Stomach smooth muscle (tissue), 2 donors: Measurements from ENCODE around the gene PLXNA2.

Source experiments
- H3K27ac ChIP-seq: one replicate; pipeline ENCODE4 v1.7.0; 2013; ENCODE audit warnings: mild to moderate bottlenecking, low read length, inconsistent platforms
- H3K27me3 ChIP-seq, 2 donors: one replicate each; pipeline ENCODE4 v1.7.0; 2013; ENCODE audit warnings: low read length in 2 of 2; ENCODE audit not compliant: insufficient read depth in 2 of 2, control insufficient read depth in 1 of 2
- H3K36me3 ChIP-seq, 2 donors: one replicate each; pipeline ENCODE4 v1.7.0; 2013; ENCODE audit warnings: low read length in 2 of 2; ENCODE audit not compliant: control insufficient read depth in 2 of 2, insufficient read depth in 2 of 2
- H3K4me1 ChIP-seq: one replicate; pipeline ENCODE4 v1.7.0; 2013; ENCODE audit warnings: low read length; ENCODE audit not compliant: control insufficient read depth, insufficient read depth
- H3K4me3 ChIP-seq, 2 donors: one replicate each; pipeline ENCODE4 v1.7.0; 2013; ENCODE audit warnings: low read length in 2 of 2
- H3K9ac ChIP-seq, 2 donors: one replicate each; pipeline ENCODE4 v1.7.0; 2013; ENCODE audit warnings: low read length in 2 of 2, mild to moderate bottlenecking in 1 of 2
- H3K9me3 ChIP-seq, 2 donors: one replicate each; pipeline ENCODE4 v1.7.0; 2013; ENCODE audit warnings: low read length in 2 of 2; ENCODE audit not compliant: control insufficient read depth in 2 of 2
- donor health status: healthy.
- donor health status: Pancreatic carcinoma.

The PLXNA2 gene

DNA sequence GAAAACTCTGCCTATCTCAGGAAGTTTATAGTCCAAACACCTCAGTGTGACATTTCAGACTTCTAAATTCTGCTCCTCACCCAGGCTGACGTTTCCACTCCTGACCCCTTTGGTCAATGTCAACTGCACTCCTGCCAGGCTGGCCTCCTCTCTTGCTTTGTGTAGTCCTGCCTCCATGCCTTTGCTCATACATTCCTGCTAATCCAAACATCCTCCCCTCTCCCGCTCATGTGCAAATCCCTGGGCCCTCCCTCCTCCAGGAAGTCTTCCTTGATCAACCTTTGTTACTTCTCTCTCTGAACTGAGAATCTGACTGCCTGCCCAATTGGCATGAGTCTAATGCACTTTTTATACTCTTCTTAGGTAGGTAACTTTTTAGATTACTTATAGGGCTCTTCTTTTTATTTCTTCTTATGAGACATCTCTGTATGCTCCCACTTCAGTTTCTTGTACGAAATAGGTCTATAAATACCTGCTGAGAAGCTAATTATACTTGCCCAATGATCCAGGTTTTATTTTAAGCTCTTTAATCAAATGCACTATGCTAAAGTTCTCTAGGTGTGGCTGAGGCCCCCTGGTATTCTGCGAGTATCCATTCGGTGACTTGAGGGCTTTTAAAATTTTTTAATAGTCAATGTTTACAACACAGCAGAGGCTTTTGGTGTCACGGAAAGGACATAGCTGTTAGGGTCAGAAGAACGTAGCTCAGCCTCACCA, 128.1 kb downstream of the PLXNA2 start:
- no peak overlapping the region for H3K9ac ChIP-seq
- no peaks in the 10 kb centered on the region for H3K9me3 ChIP-seq
- no peak overlapping the region for H3K4me3 ChIP-seq
- H3K36me3 ChIP-seq = peaks cover 0 to 8% of the 10 kb centered on the region in 2 donors
- peaks cover 20% of the 10 kb centered on the region for H3K4me1 ChIP-seq
- no peaks in the 10 kb centered on the region for H3K27me3 ChIP-seq
- H3K27ac ChIP-seq = no peak overlapping the region

- Histone ChIP-seq H3K9ac (no peak overlapping the region), H3K27me3 (no peaks in the 10 kb centered on the region), H3K27ac (no peak overlapping the region), H3K9me3 (no peaks in the 10 kb centered on the region), H3K4me3 (no peak overlapping the region), H3K36me3 (peaks cover 0 to 6% of the 10 kb centered on the region in 2 donors), H3K4me1 (peaks cover 22% of the 10 kb centered on the region)
Observed at GRCh38 chr1:208113011-208113410, 131.2 kb downstream of the PLXNA2 start.

GRCh38 chr1:208112401-208112800, 131.8 kb downstream of the PLXNA2 start:
- H3K9me3 ChIP-seq = no peaks in the 10 kb centered on the region
- no peak overlapping the region for H3K9ac ChIP-seq
- H3K27ac ChIP-seq = no peak overlapping the region
- no peak overlapping the region for H3K4me3 ChIP-seq
- H3K36me3 ChIP-seq = peaks cover 0 to 3% of the 10 kb centered on the region in 2 donors
- peaks cover 25% of the 10 kb centered on the region for H3K4me1 ChIP-seq
- H3K27me3 ChIP-seq = no peaks in the 10 kb centered on the region

- Histone ChIP-seq H3K27me3 (no peaks in the 10 kb centered on the region), H3K36me3 (peaks cover 0 to 3% of the 10 kb centered on the region in 2 donors), H3K4me1 (peaks cover 25% of the 10 kb centered on the region), H3K4me3 (no peak overlapping the region), H3K27ac (no peak overlapping the region), H3K9me3 (no peaks in the 10 kb centered on the region), H3K9ac (no peak overlapping the region)
Observed at GRCh38 chr1:208111646-208112190, 132.5 kb downstream of the PLXNA2 start.

DNA sequence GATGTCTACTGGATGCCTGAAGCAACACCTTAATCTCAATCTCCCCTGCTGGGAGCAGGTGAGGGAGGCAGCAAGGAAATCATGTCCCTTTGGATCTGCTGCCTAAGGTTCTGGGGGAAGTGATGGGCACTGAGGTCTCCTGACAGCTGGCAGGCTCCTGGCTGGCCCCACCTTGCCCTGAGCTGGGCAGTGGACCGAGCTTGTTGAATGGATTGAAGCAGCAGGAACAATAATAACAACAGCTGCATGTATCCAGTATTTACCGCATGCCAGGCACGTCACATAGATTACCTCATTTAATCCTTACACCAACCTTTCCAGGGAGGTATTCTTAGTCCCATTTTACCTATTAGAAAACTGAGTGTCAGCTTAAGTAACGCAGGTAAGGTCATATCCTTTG, 133.9 kb downstream of the PLXNA2 start:
- H3K9me3 ChIP-seq = no peaks in the 10 kb centered on the region
- H3K27ac ChIP-seq = no peak overlapping the region
- peaks cover 16% of the 10 kb centered on the region for H3K4me1 ChIP-seq
- no peaks in the 10 kb centered on the region for H3K27me3 ChIP-seq
- no peak overlapping the region for H3K4me3 ChIP-seq
- no peak overlapping the region for H3K9ac ChIP-seq
- H3K36me3 ChIP-seq = peaks cover 0 to 3% of the 10 kb centered on the region in 2 donors

DNA sequence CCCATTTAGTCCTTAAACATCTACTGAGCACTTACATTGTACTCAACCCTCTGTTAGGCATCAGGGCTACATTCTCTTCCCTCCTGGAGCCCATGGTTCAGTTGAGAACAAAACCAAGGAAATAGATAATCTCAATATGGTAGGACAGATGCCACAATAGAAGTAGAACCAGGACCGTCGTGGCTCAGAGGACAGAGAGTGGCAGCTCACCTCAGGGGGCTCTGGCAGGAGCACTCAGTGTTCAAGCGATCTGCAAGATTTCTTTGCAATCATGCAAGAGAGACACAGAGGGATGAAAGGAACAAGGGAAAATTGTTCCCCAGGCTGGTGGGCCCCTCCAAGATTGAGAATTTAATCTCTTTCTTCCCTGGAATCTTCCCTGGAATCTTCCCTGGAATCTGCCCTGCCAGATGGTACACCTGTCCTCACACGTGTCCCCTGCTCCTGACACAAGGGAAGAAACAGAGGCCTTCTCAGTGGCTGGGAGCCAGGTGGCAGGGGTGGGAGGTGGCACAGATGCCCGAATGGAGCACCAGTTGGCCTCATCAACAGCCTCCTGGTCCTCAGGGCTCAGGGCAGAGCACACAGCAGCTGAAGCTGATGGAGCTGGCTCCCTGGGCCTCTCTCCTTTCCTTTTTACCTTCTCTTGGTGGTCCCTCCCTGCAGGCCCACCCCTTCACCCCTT, 135.4 kb downstream of the PLXNA2 start:
- no peak overlapping the region for H3K27ac ChIP-seq
- H3K9me3 ChIP-seq = no peaks in the 10 kb centered on the region
- H3K27me3 ChIP-seq = no peaks in the 10 kb centered on the region
- no peak overlapping the region for H3K9ac ChIP-seq
- H3K36me3 ChIP-seq = no peaks in the 10 kb centered on the region
- peaks cover 16% of the 10 kb centered on the region for H3K4me1 ChIP-seq
- no peak overlapping the region for H3K4me3 ChIP-seq

- Histone ChIP-seq H3K36me3 (no peaks in the 10 kb centered on the region), H3K9me3 (no peaks in the 10 kb centered on the region), H3K4me3 (no peak overlapping the region), H3K27ac (no peak overlapping the region), H3K9ac (no peak overlapping the region), H3K27me3 (no peaks in the 10 kb centered on the region), H3K4me1 (peaks cover 15% of the 10 kb centered on the region)
Observed at GRCh38 chr1:208108213-208108608, 136.0 kb downstream of the PLXNA2 start.

- Histone ChIP-seq H3K36me3 (no peaks in the 10 kb centered on the region), H3K27me3 (no peaks in the 10 kb centered on the region), H3K9me3 (no peaks in the 10 kb centered on the region), H3K4me1 (peaks cover 13% of the 10 kb centered on the region), H3K27ac (peak overlapping the region; percentile 24), H3K4me3 (no peak overlapping the region), H3K9ac (no peak overlapping the region)
Observed at GRCh38 chr1:208107425-208108212, 136.6 kb downstream of the PLXNA2 start.

DNA sequence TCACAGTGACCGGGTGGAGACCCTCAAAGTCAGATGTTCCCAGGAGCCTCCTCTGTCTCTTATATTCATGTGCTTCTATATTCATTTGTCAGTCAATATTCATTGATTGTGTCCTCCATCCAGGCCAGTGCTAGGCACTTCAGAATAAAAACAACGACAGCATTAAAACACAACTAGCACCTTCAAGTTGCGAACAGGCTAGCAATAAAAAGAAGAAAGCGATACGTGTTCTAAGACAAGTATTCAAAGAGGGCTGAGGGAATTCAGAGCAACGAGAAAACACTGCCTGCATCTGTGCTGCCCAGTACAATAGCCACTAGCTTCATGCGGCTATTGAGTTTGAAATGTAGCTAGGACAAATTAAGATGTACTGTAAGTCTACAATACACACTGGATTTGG, 138.0 kb downstream of the PLXNA2 start:
- Histone ChIP-seq H3K27me3 (no peaks in the 10 kb centered on the region), H3K4me1 (peaks cover 24% of the 10 kb centered on the region), H3K9ac (no peak overlapping the region), H3K9me3 (no peaks in the 10 kb centered on the region), H3K4me3 (no peak overlapping the region), H3K36me3 (no peaks in the 10 kb centered on the region), H3K27ac (no peak overlapping the region)

- Histone ChIP-seq H3K27ac (no peak overlapping the region), H3K4me1 (peaks cover 26% of the 10 kb centered on the region)
Observed at GRCh38 chr1:208105756-208106155, 138.4 kb downstream of the PLXNA2 start.

More at GRCh38 chr1:208105756-208106155, 138.4 kb downstream of the PLXNA2 start:
- Histone ChIP-seq H3K9me3 (no peaks in the 10 kb centered on the region), H3K36me3 (no peaks in the 10 kb centered on the region), H3K9ac (no peak overlapping the region), H3K4me3 (no peak overlapping the region), H3K27me3 (no peaks in the 10 kb centered on the region)
